Suppressor macrophage (primary cell): ENCODE results near the gene TMEM190.

ENCODE experiments used
- DNase-seq, 4 experiments: peaks; one replicate each; pipeline ENCODE4 v3.0.0-alpha.2; 2020 to 2022

The TMEM190 gene

DNA sequence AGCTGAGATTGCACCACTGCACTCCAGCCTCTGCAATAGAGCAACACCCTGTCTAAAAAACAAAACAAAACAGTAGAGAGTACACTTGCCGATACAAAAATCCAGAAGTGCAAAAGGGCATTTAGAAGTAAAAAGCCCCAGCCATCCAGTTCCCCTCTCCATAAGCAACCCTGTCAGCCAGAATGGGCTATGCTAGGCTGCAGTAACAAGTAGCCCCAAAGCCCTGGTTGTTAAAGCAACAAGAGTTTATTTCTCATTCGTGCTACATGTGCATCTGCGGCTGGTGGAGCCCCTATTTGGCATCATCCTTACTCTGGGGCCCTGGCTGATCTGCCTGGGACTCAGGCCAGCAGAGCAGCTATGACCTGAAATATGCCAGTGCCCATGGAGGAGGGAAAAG lies 47.9 kb downstream of the TMEM190 start:
- no peak for DNase-seq

- no peak for DNase-seq
Observed at GRCh38 chr19:55426042-55426441, 49.4 kb downstream of the TMEM190 start.
